Sciatic nerve (tissue), 2 donors: ENCODE measurements around the gene VPS8. TPM values are rescaled to one million over a fixed set of nuclear protein-coding genes. Genes with fewer than 3 reads are reported as not detected.

ENCODE experiments used
- ATAC-seq: fragments of 200-7000 bp; cut with Tn5 transposase; one replicate; pipeline ENCODE4 v1.9.1; 2020; ENCODE audit warnings: mild to moderate bottlenecking, moderate library complexity
- DNase-seq: peaks from one replicate; pipeline ENCODE4 v3.0.0-alpha.2; 2020; ENCODE audit warnings: low spot score
- intact Hi-C: fragments of 100-400 bp; cut with DNase I; formaldehyde crosslinking; loops from one replicate; pipeline ENCODE4 v1.14.2; 2022
- total RNA-seq: library from RNA; stranded (reverse); fragmentation: NEBNext Ultra II Directional; extraction: Animal tissue kit (Norgen Biotek cat#: 25700); gene quantifications from one replicate; pipeline ENCODE4 v1.2.1, GENCODE V29; 2021
- donor health status: DM: no; HTN: no; CAD: no.
- donor health status: DM: no; HTN: no; CAD: no.

Gene VPS8
- total RNA-seq, 1 donor from 2014 or later, result 86.4 TPM

DNA sequence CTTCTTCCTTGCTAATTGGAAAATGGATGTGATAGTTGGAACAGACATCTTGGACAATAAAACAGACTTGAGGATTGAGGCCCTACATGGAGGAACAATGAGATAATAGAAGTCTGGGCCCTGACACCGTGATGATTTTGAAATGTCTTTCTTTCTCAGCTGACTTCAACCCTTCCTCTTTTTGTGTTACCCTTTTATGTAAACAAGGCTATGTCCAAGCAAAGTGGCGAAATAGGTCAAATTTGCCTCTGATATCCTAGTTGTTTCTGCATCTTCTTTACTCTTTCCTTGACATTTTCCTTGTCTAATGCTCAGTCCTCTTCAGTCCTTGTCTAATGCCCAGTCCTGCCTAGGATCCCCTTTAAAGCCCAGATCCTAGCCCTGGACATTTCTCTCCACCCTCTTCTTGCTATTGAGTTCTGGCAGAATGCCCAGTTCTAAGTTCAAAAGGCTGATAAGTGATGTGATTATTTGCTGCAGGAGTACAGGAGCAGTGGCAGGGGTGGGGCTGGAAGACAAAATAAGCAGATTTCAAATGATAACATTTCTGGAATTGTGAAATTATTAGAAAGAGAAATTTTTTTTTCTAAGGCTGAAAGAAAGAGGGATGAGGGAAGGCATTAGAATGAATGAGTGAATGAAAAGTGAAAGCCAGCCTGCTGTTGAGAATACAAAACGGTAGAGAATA, 6.5 kb upstream of the VPS8 start:
- DNase-seq (no peak), ATAC-seq (peak; percentile 69)
- intact Hi-C loops, result no loop called here

- ATAC-seq, result no peak
- intact Hi-C loops, result no loop called here
- no peak for DNase-seq
These were observed 5.2 kb upstream of the VPS8 start for GRCh38 chr3:184806567-184807271.

DNA sequence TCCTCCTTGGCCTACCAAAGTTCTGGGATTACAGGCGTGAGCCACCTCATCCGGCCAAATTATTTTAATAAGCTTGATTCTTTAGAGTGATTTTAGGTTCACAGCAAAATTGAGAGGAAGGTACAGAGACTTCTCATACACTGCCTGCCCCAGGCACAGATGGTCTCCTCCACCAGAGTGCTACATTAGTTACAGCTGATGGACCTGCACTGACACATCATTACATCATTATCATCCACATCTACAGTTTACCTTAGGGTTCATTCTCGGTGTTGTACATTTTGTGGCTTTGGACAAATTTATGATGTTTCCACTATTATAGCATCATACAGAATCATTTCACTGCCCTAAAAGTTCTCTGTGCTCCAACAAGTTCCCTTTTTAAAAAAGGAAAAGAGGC, 4.4 kb upstream of the VPS8 start:
- ATAC-seq (no peak), DNase-seq (no peak)
- intact Hi-C loops, result no loop called here

DNA sequence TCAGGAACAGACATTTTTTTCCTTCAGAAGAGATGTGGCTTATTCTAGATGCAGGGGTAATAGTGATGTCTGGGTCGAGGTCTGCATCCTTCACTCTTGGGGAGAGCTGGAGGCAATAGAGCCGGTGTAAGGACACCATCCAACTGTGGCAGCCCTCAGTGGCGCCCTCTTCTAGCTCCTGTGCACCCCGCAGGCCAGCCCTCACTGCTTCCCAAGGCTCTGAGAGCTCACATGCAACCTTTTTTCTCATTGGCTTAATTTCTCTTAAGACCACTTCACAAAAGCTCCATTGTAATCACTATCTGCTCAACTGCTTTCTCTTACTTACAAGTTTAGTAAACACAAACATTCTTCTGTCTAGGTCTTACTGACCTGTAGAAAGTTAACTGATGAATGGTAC, 3.9 kb upstream of the VPS8 start:
- intact Hi-C loops, result no loop called here
- no peak for DNase-seq

DNA sequence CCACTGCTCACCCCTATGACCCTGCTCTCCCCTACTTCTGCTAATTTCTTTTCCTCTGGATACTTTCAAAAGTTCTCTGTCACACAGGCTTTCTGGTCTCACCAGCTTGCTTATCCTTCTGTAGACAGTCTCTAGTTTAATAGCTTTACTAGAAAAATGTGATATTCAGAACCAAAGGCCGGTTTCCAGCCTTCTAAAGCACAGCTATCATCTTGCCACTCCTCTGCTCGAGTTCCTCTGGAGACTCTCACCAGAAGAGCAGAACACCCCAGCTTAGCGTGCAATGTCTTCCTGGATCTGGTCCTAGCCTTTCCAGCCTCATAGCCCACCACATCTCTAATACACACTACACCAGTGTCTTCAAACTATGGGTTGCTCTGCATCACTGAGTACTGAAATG, 1.8 kb upstream of the VPS8 start:
- no peak for ATAC-seq
- intact Hi-C loops, result no loop called here
- DNase-seq, result no peak

More for the DNA sequence above, 3.9 kb upstream of the VPS8 start:
- ATAC-seq, result no peak

DNA sequence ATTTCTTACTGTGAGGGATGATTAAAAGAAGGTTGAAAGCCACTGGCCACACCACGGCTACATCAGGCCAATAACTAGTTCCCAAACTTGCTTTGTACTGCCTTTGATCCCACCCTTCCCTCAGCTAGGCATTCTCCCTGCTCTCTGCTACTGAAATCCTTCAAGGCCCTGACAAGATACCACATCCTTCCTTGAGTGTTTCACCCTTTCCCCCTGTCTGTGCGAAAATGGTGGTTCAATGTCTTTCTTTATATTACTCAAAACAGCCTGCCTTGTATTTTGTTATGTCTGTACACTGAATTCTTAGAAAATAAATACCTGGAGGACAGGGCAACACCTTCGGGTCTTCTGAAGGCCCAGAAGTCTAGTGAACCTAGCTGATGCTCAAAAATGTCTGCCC, 932 bp upstream of the VPS8 start:
- DNase-seq (no peak), ATAC-seq (no peak)
- intact Hi-C loops, result no loop called here

DNA sequence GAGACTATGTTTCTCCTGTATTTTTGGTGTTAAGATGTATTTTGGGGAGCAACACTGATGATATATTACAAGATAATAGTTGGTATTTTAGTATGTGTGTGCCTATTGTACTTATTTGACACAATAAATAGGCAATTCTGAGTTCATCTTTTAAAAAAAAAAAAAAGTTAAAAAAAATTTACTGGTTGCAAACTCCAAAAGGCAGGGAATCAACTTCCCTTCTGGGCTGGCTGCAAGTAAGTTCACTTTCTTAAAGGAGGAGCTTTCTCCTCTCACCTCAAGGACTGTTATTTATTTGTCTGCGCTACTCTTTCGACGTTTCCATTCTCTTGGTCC, 335 bp upstream of the VPS8 start:
- DNase-seq (no peak), ATAC-seq (no peak)
- intact Hi-C loops, result no loop called here

GRCh38 chr3:184812662-184813042, 686 bp downstream of the VPS8 start:
- intact Hi-C loops, result no loop called here
- peak; percentile 34 for ATAC-seq
- no peak for DNase-seq

DNA sequence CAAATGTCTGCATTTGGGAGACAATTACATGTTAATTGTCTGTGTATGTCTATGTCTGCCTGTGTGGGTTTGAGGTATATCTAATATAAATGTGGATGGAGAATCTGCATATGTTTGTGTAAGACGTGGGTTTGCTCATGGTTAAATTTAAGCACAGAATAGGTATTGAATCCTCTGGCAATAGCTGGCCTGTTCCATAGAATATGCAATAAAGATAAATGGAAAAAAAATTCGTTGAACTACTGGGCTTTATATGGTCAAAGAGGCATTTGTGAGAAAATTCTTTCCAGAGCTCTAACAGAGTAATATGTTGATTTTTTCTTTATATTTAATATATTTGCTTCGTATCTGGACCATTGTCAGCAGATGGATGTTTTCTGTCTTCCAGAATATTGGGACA, 1.4 kb downstream of the VPS8 start:
- DNase-seq, result no peak
- intact Hi-C loops, result no loop called here
- ATAC-seq, result no peak

DNA sequence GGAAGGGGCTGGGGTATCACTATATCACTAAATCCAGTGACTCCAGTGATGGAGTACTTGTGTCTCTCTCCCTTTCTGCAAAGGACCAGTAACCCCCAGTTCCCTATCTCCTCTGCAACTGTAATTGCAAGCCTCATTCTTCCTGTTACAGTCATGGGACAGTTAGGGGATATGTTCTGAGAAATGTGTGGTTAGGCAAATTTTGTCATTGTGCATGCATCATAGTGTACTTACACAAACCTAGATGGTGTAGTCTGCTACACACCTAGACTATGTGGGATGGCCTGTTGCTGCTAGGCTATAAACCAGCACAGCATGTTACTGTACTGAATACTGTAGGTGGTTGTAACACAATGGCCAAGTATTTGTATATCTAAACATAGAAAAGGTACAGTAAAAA, 2.2 kb downstream of the VPS8 start:
- intact Hi-C loops, result no loop called here
- ATAC-seq (no peak), DNase-seq (no peak)

GRCh38 chr3:184815046-184815930, 3.3 kb downstream of the VPS8 start:
- DNase-seq (no peak), ATAC-seq (no peak)
- intact Hi-C loops, result no loop called here

- DNase-seq (no peak), ATAC-seq (no peak)
- intact Hi-C loops, result no loop called here
These were observed 4.6 kb downstream of the VPS8 start for GRCh38 chr3:184816614-184817013.

GRCh38 chr3:184820525-184820924, 8.6 kb downstream of the VPS8 start:
- intact Hi-C loops, result no loop called here
- DNase-seq (no peak), ATAC-seq (no peak)

DNA sequence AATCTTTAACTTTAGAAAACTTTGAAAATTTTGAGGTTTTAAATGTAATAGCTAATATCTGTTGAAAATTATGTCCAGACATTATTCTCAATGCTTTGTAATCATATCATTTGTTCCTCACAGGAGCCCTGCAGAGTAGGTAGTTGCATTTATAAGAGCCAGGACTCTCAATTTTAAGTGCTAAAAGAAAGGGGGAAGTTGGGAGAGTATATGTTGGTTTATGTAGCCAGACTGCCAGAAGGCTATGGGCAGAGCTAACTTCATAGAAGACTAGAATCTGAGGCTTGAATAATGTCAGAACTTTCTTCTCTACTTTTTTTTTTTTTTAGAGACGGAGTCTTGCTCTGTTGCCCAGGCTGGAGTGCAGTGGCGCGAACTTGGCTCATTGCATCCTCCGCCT, 9.1 kb downstream of the VPS8 start:
- ATAC-seq, result no peak
- intact Hi-C loops, result no loop called here
- DNase-seq, result no peak

- ATAC-seq (no peak), DNase-seq (no peak)
- intact Hi-C loops, result no loop called here
These were observed 10.1 kb downstream of the VPS8 start for GRCh38 chr3:184822081-184822480.

- intact Hi-C loops, result no loop called here
- DNase-seq, result no peak
- no peak for ATAC-seq
These were observed 10.7 kb downstream of the VPS8 start for GRCh38 chr3:184822654-184823053.

DNA sequence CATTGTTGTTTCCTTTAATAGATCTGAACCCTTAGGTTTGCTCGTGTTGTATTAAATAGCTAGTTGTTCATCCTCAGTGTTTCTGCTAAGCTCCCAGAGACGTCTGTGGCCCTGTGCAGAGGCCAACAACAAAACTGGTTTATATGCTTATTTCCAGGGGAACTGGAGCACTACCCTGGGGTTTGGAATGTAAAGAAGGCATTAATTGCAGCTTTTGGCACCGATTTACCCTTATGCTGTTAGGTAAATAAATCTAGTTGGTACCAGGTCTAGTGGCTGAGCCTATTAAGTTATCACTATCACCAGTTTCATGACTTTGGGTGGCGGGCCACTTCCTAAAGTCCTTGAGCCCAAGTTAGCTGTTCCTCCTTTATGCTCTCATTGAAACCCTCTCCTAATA, 12.0 kb downstream of the VPS8 start:
- ATAC-seq (no peak), DNase-seq (no peak)
- intact Hi-C loops, result no loop called here

GRCh38 chr3:184825121-184825820, 13.3 kb downstream of the VPS8 start:
- ATAC-seq, result no peak
- no peak for DNase-seq
- intact Hi-C loops, result no loop called here

- DNase-seq (no peak), ATAC-seq (no peak)
- intact Hi-C loops, result no loop called here
These were observed 15.6 kb downstream of the VPS8 start for GRCh38 chr3:184827572-184827971.

GRCh38 chr3:184832044-184832443, 20.1 kb downstream of the VPS8 start:
- DNase-seq (no peak), ATAC-seq (no peak)
- intact Hi-C loops, result no loop called here
